ENCODE measurements around the gene PIK3R3. TPM values are rescaled to one million over a fixed set of nuclear protein-coding genes. Genes with fewer than 3 reads are reported as not detected.

The PIK3R3 gene
- total RNA-seq, 2 donors from 2014 or later = 8.2 TPM

DNA sequence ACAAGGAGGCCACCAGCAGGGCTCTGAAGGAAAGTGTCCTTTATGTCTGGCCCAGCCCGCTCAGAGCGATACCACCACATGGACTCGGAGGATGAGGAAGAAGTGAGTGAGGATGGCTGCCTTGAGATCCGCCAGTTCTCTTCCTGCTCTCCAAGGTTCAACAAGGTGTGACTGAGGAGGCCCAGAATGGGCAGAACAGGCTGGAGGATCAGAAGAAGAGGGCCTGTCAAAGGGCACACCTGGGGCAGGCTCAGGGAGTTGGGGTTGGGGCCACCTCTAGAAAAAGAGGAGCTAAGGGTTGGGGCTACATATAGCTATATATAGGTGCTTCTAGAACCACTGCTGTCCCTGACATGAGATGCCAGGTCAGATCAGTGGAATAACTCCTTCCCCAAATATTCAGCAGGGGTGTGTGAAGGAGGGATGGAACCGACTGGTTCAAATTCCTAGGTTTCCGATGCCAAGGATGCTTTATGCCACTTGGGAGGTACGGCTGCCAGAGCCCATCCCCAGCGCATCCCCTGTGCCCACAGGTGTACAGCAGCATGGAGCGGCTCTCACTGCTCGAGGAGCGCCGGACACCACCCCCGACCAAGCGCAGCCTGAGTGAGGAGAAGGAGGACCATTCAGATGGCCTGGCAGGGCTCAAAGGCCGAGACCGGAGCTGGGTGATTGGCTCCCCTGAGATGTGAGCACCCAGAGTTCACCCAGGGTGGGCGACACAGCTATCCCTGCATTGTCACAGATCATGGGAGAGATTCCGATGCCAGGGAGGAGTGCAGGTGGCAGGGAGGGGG lies 102.2 kb downstream of the PIK3R3 start:
- H3K36me3 ChIP-seq = peaks cover 9% of the 10 kb centered on the region
- intact Hi-C loops (cut with DNase I) = no loop called here
- no peak overlapping the region for H3K4me3 ChIP-seq
- no peak for DNase-seq
- no peak for TF ChIP-seq CTCF (IDR thresholded peaks at IDR 0.05)
- no peaks in the 10 kb centered on the region for H3K27me3 ChIP-seq
- no peak overlapping the region for H3K27ac ChIP-seq
- no peaks in the 10 kb centered on the region for H3K4me1 ChIP-seq
- H3K9ac ChIP-seq (ENCODE audit: low read depth in 2 of 2, low read length in 2 of 2) = no peak overlapping the region
- H3K9me3 ChIP-seq = no peaks in the 10 kb centered on the region

GRCh38 chr1:46027788-46028573 lies 104.4 kb downstream of the PIK3R3 start:
- intact Hi-C loops (cut with DNase I) = no loop called here
- Histone ChIP-seq H3K4me3 (no peak overlapping the region), H3K9me3 (no peaks in the 10 kb centered on the region), H3K27me3 (no peaks in the 10 kb centered on the region), H3K27ac (no peak overlapping the region), H3K4me1 (no peaks in the 10 kb centered on the region), H3K9ac (ENCODE audit: low read depth in 2 of 2, low read length in 2 of 2) (no peak overlapping the region), H3K36me3 (peaks cover 9% of the 10 kb centered on the region)
- no peak for DNase-seq
- TF ChIP-seq CTCF (IDR thresholded peaks at IDR 0.05) = no peak

DNA sequence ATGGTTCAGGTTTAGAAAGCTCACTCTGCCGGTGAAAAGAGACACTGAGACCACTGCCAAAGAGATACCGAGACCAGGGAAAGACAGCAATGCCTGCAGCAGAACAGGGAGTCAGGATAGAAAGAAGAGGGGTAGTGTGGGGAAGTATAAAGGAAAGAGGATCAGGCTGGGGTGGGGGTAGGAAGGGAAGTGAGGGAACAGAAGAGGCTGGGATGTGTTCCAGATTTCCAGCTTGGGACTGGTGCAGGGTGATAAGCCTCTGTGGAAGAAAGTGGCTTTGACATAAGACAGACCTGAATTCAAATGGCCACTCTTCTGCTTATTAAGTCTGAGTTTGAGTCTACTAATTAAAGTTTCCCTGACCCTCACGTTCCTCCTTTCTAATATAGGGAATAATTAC lies 105.9 kb downstream of the PIK3R3 start:
- Histone ChIP-seq H3K9me3 (no peaks in the 10 kb centered on the region), H3K27ac (no peak overlapping the region), H3K4me3 (no peak overlapping the region), H3K27me3 (no peaks in the 10 kb centered on the region), H3K36me3 (peaks cover 9% of the 10 kb centered on the region), H3K4me1 (no peaks in the 10 kb centered on the region), H3K9ac (ENCODE audit: low read depth in 2 of 2, low read length in 2 of 2) (no peak overlapping the region)
- DNase-seq = no peak
- intact Hi-C loops (cut with DNase I) = no loop called here
- no peak for TF ChIP-seq CTCF (IDR thresholded peaks at IDR 0.05)

- Histone ChIP-seq H3K4me3 (no peak overlapping the region), H3K4me1 (no peaks in the 10 kb centered on the region), H3K9ac (ENCODE audit: low read depth in 2 of 2, low read length in 2 of 2) (no peak overlapping the region), H3K27me3 (no peaks in the 10 kb centered on the region), H3K9me3 (no peaks in the 10 kb centered on the region), H3K27ac (no peak overlapping the region), H3K36me3 (no peaks in the 10 kb centered on the region)
- TF ChIP-seq CTCF (IDR thresholded peaks at IDR 0.05) = no peak
- intact Hi-C loops (cut with DNase I) = no loop called here
- no peak for DNase-seq
Observed at GRCh38 chr1:46021046-46021996, 111.1 kb downstream of the PIK3R3 start.

- intact Hi-C loops (cut with DNase I) = no loop called here
- no peaks in the 10 kb centered on the region for H3K36me3 ChIP-seq
Observed at GRCh38 chr1:46020010-46020409, 112.4 kb downstream of the PIK3R3 start.

More at GRCh38 chr1:46020010-46020409, 112.4 kb downstream of the PIK3R3 start:
- no peak for DNase-seq
- TF ChIP-seq CTCF (IDR thresholded peaks at IDR 0.05) = no peak
- Histone ChIP-seq H3K9me3 (no peaks in the 10 kb centered on the region), H3K4me1 (no peaks in the 10 kb centered on the region), H3K9ac (ENCODE audit: low read depth in 2 of 2, low read length in 2 of 2) (no peak overlapping the region), H3K27me3 (no peaks in the 10 kb centered on the region), H3K27ac (no peak overlapping the region), H3K4me3 (no peak overlapping the region)

Measured in colonic mucosa (tissue), 4 donors.